GM18499 (cell line): ENCODE measurements around the gene UFL1.

Experiments
- ATAC-seq: cut with Tn5 transposase; IDR thresholded peaks from one replicate; pipeline ENCODE4 v1.9.1; 2021; ENCODE audit warnings: moderate number of reproducible peaks; ENCODE audit not compliant: insufficient read depth, unreplicated experiment

Gene UFL1

GRCh38 chr6:96570053-96570452 is 48.4 kb downstream of the UFL1 start:
- ATAC-seq, result no peak

- ATAC-seq, result no peak
These were observed 49.9 kb downstream of the UFL1 start for GRCh38 chr6:96571551-96571950.

- ATAC-seq, result no peak
These were observed 53.8 kb downstream of the UFL1 start for GRCh38 chr6:96575359-96575758.

GRCh38 chr6:96576221-96576620 is 54.6 kb downstream of the UFL1 start:
- no peak for ATAC-seq

- no peak for ATAC-seq
These were observed 60.4 kb downstream of the UFL1 start for GRCh38 chr6:96582021-96582420.

GRCh38 chr6:96582436-96582835 is 60.8 kb downstream of the UFL1 start:
- no peak for ATAC-seq

GRCh38 chr6:96604420-96604819 is 82.8 kb downstream of the UFL1 start:
- ATAC-seq, result no peak
